OCI-LY7 (cell line): ENCODE results near the gene LIPC. TPM values are rescaled to one million over a fixed set of nuclear protein-coding genes. Genes with fewer than 3 reads are reported as not detected.

Experiments
- BruUV-seq: library from RNA; stranded (reverse); fragments of 400-500 nt; replicated peaks from 2 replicates; lab custom pipeline; 2021; lab: Mats Ljungman, UMichigan
- CTCF ChIA-PET: fragments of 300-600 bp; sonication (Branson Sonifier 250); formaldehyde crosslinking; loops from one replicate; lab custom pipeline; 2022; ENCODE audit warnings: antibody characterized with exemption; ENCODE audit not compliant: unreplicated experiment; lab: Charles Lee
- POLR2A ChIA-PET: fragments of 300-600 bp; sonication (Branson Sonifier 250); formaldehyde crosslinking; loops from one replicate; lab custom pipeline; 2022; ENCODE audit warnings: antibody characterized with exemption; lab: Charles Lee
- DNase-seq: peaks from one replicate; pipeline ENCODE4 v3.0.0-alpha.2; 2015; ENCODE audit warnings: low spot score
- H2AFZ ChIP-seq: fragments of 200-600 bp; sonication (generic), shearing (Covaris generic); 2 replicates; pipeline ENCODE4 v1.6.1; 2014; ENCODE audit warnings: mild to moderate bottlenecking, antibody characterized with exemption, low read length, moderate library complexity
- H3K27ac ChIP-seq: fragments of 200-600 bp; sonication (generic); 2 replicates; pipeline ENCODE4 v1.5.1; 2014; ENCODE audit warnings: mixed run types, low read depth, mild to moderate bottlenecking, moderate library complexity, low read length, inconsistent platforms; ENCODE audit not compliant: poor library complexity, severe bottlenecking
- H3K36me3 ChIP-seq: fragments of 200-600 bp; sonication (generic); 2 replicates; pipeline ENCODE4 v1.6.1; 2014; ENCODE audit warnings: mild to moderate bottlenecking, antibody characterized with exemption, low read length, moderate library complexity, mixed read lengths; ENCODE audit not compliant: insufficient read depth
- H3K4me1 ChIP-seq: fragments of 200-600 bp; sonication (generic); 2 replicates; pipeline ENCODE4 v1.5.1; 2014; ENCODE audit warnings: mild to moderate bottlenecking, low read length; ENCODE audit not compliant: insufficient read depth, poor library complexity, severe bottlenecking
- H3K4me2 ChIP-seq: fragments of 200-600 bp; sonication (generic); 2 replicates; pipeline ENCODE4 v1.6.1; 2014; ENCODE audit warnings: mild to moderate bottlenecking, low read length
- H3K4me3 ChIP-seq: fragments of 200-600 bp; sonication (generic); 2 replicates; pipeline ENCODE4 v1.5.1; 2014; ENCODE audit warnings: mild to moderate bottlenecking, low read depth, low read length; ENCODE audit not compliant: poor library complexity, severe bottlenecking
- H3K79me2 ChIP-seq: fragments of 200-600 bp; sonication (generic); 2 replicates; pipeline ENCODE4 v1.6.1; 2016; ENCODE audit warnings: low read depth, mild to moderate bottlenecking, low read length, moderate library complexity, mixed read lengths; ENCODE audit not compliant: insufficient read depth
- H3K9me2 ChIP-seq: fragments of 200-600 bp; sonication (generic); 2 replicates; pipeline ENCODE4 v1.6.1; 2016; ENCODE audit warnings: mild to moderate bottlenecking, low read length, mixed read lengths; ENCODE audit not compliant: insufficient read depth
- H3K9me3 ChIP-seq: fragments of 200-600 bp; sonication (generic); 2 replicates; pipeline ENCODE4 v1.6.1; 2014; ENCODE audit warnings: mild to moderate bottlenecking, mixed run types, low read length, mixed read lengths
- H4K20me1 ChIP-seq: fragments of 200-600 bp; sonication (generic); 2 replicates; pipeline ENCODE4 v1.6.1; 2014; ENCODE audit warnings: mild to moderate bottlenecking, antibody characterized with exemption, low read length, moderate library complexity, mixed read lengths; ENCODE audit not compliant: insufficient read depth
- CTCF ChIP-seq: fragments of 200-600 bp; sonication (generic); conservative IDR thresholded peaks from 2 replicates; pipeline ENCODE4 v1.5.1; 2014; ENCODE audit warnings: mild to moderate bottlenecking, antibody characterized with exemption, low read length, moderate library complexity, mixed read lengths
- EZH2phosphoT487 ChIP-seq: fragments of 200-600 bp; sonication (generic); IDR thresholded peaks from 2 replicates; pipeline ENCODE4 v1.6.1; 2018; ENCODE audit warnings: low read depth, borderline replicate concordance, mild to moderate bottlenecking, mixed run types, antibody characterized with exemption, low read length, moderate library complexity, mixed read lengths
- intact Hi-C: fragments of 100-400 bp; cut with micrococcal nuclease; formaldehyde crosslinking; loops from one replicate; pipeline ENCODE4 v1.10.0; 2022; ENCODE audit not compliant: unreplicated experiment
- total RNA-seq, 2 experiments: library from RNA; depleted of rRNA in 1 of 2; stranded (reverse); fragments of >200 nt in 1 of 2; shearing (Covaris generic) in 1 of 2; gene quantifications; 2 replicates each; pipeline ENCODE4 v1.2.3, GENCODE V29; 2014 to 2022

The LIPC gene
- total RNA-seq, 2 experiments from 2014 or later: 0.50 TPM; not detected in 1

DNA sequence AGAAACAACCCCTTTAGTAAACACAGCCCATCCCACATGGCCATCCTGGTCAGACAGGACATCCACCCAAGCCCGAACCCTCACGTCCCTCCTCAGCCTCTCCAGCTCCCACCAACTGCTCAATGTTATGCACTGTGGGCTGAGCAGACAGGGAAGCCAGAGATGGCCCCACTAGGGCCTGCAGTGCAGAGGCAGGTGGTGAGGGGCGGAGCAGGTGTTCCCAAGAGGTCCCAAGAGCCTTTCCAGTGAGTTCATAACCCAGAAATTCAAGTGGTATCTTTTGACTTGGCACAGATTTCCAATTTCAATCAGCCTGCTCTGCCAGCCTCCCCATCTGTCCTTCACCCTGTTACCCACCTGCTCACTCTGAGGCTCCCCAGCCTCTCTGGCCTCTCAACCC lies 130.3 kb downstream of the LIPC start:
- BruUV-seq: no TSS peak
- H3K79me2 ChIP-seq: no peaks in the 10 kb centered on the region
- no peak overlapping the region for H3K27ac ChIP-seq
- H3K4me1 ChIP-seq: no peaks in the 10 kb centered on the region
- TF ChIP-seq EZH2phosphoT487 (no peak), CTCF (no peak)
- intact Hi-C loops: no loop called here
- no peak overlapping the region for H2AFZ ChIP-seq
- CTCF ChIA-PET: no interaction called here
- H3K9me2 ChIP-seq: no peaks in the 10 kb centered on the region
- no peaks in the 10 kb centered on the region for H3K9me3 ChIP-seq
- POLR2A ChIA-PET: no interaction called here
- no peak overlapping the region for H3K4me2 ChIP-seq
- no peak overlapping the region for H3K4me3 ChIP-seq
- H3K36me3 ChIP-seq: no peaks in the 10 kb centered on the region
- no peaks in the 10 kb centered on the region for H4K20me1 ChIP-seq
- no peak for DNase-seq

DNA sequence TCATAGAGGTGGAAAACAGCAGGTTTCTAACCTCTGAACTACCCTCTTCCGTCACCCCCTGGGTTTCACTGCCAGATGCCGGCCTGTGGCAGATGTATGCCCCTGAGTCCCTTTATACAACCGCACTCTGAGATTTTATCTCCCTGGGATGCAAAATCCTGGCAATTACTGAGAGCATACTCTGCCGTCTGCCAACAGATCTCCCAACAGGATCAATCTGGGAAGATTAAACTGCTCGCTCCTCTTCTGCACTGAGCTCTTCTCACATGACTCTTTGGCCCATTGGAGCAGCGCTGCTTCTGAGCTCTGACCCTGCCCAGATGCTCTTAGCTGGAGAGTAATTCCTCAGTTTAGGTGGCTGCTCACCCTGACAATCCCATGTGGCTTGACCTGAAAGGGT lies 133.2 kb downstream of the LIPC start:
- no peaks in the 10 kb centered on the region for H4K20me1 ChIP-seq
- no peaks in the 10 kb centered on the region for H3K4me1 ChIP-seq
- no peak overlapping the region for H3K4me2 ChIP-seq
- H3K4me3 ChIP-seq: no peak overlapping the region
- ChIA-PET POLR2A (interaction anchor here (0.7 kb wide), 1 partner anchor 236 kb away, joined by 4 read pairs; no protein-coding TSS in a partner anchor), CTCF (no interaction called here)
- no peak overlapping the region for H3K27ac ChIP-seq
- H3K9me2 ChIP-seq: no peaks in the 10 kb centered on the region
- H3K36me3 ChIP-seq: no peaks in the 10 kb centered on the region
- H3K9me3 ChIP-seq: no peaks in the 10 kb centered on the region
- BruUV-seq: no TSS peak
- intact Hi-C loops: no loop called here
- no peak for TF ChIP-seq CTCF
- no peak for TF ChIP-seq EZH2phosphoT487
- no peak for DNase-seq
- no peaks in the 10 kb centered on the region for H3K79me2 ChIP-seq
- H2AFZ ChIP-seq: no peak overlapping the region

DNA sequence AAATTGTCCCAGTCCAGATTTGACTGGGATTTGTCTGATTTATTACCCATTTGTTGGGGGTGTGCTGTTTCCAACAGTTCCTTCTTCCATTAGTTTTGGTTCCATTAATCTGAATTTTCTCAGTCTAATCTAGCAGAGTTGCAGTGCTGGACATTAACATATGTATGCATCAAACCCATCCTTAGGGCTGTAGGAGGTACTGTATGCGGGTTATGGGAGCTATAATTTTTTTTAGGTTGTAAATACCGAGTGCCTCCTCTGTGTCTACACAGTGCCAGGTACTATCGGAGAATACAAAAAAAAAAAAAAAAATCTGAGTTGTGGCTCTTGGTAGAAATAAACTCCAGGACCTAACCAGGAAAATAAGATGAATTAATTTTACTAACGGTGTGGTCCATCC lies 133.8 kb downstream of the LIPC start:
- intact Hi-C loops: no loop called here
- Histone ChIP-seq H4K20me1 (no peaks in the 10 kb centered on the region), H3K9me3 (no peaks in the 10 kb centered on the region), H3K4me2 (no peak overlapping the region), H2AFZ (no peak overlapping the region), H3K4me3 (no peak overlapping the region), H3K9me2 (no peaks in the 10 kb centered on the region), H3K4me1 (no peaks in the 10 kb centered on the region), H3K79me2 (no peaks in the 10 kb centered on the region), H3K27ac (no peak overlapping the region), H3K36me3 (no peaks in the 10 kb centered on the region)
- CTCF ChIA-PET: no interaction called here
- TF ChIP-seq CTCF (no peak), EZH2phosphoT487 (no peak)
- BruUV-seq: no TSS peak
- POLR2A ChIA-PET: interaction anchor here (0.7 kb wide), 1 partner anchor 236 kb away, joined by 4 read pairs; no protein-coding TSS in a partner anchor
- no peak for DNase-seq
